Measurements from ENCODE around the gene ULK3.
A peak's percentile ranks its signal among the peaks of the same experiment; 100 is the strongest.

The ULK3 gene

DNA sequence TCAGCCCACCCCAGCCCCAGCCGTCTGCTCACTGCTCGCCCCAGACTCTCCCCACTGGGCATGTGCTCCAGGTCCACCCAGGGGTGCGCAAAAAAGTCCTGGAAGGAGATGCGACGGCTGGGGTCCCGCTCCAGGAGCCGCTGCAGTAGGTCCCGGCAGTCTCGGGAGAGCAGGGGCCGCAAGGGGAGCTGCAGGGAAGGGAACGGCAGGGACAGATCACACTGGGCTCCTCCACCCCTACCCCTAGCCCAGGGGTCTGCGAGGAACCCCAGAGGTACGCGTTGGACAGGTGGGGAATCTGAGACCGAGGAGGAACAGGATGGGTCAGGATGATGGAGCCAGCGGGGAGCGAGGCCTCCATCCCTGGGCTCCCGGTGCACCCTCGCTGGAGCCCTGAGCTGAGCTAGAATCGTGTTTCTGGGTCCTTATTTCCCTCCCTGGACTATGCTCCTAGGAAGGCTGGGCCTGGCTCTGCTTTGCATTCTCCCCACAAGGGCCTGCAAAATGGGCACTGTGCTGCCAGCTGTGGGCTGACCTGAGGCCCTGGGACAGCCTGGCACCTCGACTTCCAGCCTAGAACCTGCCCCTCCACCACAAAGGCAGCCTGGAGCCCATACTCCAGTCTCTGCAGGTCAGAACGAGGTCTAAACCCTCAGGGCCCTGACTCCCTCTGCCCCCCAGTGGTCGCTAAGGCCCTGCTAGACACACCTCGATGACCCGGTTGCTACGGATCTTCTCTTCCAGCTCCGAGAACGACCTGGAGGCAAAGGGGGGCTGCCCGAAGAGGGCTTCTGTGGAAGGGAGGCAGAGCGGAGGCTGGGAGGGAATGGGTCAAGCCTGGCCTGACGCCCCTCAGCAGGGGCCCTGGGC, 3.2 kb downstream of the ULK3 start:
- no peak for DNase-seq

DNA sequence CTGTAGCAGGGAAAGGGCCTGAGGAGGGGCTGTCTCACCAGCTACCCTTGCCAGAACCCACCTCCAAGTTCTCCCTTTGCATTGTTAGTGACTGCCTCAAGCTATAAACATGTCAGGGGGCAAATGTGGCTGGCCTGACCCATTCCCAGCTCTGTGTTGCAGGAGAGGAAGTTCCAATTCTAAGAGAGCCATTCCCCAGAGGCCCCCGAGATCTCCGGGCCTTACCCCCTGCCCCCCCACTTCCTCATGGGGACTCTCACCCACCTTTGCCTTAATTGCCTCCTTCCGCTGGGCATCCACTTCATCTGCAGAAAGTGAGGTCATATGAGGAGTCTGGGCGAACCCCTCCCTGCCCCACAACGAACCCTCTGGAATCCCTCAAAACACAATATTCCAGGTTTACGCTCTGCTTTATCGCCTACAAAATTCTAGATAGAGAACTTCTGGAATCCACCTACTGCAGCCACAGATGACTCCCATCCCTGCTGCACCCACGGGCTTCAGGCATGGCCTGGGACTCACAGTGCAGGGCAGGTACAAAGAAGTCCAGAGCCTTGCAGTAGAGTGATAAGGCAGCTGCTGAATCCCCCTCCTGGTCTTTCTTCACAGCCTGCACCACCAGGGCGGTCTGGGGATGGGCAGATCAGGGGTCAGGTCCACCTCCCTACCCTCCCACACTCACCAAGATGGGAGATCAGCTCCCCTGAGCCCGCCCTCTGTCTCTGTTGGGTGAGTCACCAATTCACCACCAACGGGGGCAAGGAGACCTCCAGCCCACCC, 4.0 kb downstream of the ULK3 start:
- DNase-seq, result no peak

DNA sequence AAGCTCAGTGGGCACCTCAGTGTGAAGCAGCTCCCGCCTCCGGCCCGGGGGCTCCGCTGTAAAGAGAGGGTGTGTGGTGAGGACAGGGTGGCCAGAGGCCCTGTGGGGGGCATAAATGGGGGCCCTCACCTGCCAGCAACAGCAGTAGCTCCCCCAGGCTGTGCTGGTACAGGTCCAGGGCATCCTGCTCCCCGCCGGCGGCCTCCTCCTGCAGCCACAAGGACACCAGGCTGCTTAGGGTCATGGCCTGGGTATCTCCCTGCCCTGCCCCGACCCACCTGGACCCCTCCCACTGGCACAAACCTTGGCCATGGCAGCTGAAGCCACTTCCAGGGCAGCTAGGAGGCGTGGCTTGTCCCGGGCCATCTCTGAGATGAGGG, 4.8 kb downstream of the ULK3 start:
- DNase-seq, result no peak

DNA sequence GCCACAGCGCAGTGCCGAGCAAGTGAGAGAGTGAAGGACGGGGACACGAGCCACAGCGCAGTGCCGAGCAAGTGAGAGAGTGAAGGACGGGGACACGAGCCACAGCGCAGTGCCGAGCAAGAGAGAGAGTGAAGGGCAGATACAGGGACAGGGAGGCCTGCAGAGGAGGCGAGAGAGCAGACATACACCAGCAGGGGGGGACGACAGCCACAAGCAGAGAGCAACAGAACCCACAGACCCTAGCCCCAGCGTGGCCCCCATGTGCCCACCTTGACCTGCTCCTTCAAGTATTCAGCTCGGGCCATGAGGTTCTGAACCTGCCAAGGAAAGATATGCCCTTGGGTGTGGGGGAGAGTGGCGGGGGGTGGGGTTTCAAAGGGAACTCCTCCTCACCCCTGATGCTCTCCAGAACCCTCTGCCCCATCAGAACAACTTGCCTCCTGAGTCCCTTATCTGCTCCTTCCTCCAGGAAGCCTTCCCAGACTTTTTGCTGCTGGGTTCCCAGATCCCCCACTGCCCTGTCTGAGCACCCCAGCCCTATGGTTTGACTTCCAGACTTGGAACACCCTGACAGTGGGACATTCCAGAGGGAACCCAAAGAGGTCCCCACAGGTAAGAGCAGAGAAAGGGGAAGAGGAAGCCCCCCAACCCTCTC, 5.3 kb downstream of the ULK3 start:
- DNase-seq, result no peak

DNA sequence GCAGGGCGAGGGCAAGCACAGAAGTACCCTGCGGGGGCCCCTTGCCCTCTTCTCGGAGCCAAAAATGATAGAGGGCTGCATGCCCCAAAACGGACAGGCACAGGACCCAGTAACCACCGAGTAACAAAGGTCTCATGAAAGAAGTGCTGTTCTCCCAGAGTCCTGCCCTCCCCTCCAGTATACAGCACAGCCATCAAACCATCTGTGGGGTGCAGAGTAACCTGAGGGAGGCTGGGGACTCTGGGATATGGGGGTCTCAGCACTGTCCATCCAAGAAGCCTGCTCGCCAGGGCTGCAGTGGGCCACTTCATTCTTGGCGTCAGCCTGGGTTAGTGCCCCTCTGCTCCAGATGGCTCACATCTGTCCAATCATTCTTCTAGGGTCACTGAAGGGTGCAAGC, 6.1 kb downstream of the ULK3 start:
- DNase-seq, result no peak

DNA sequence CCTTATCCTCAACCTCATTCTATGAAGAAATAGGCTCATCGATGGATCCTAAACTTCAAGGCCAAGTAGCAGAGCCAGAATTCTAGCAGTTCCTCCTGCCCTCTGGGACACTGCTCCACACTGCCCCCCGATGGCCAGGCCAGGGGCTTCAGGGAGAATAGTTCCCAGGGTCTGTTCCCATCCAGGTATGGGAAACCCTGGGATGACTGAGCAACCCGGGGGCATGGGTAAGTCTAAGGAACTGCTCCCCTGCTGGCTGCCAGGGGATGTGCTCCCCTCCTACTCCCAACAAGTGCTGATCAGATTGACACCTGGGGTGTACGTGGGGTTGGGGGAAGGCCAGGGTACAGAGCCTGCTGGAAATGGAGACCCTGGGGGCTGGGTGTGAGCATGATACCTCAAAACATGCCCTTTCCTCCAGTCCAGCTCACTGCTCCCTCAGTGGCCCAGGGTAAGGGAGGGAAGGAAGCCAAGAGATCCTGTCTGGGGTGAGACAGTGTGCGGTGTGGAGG, 7.6 kb downstream of the ULK3 start:
- DNase-seq, result peak; percentile 22

DNA sequence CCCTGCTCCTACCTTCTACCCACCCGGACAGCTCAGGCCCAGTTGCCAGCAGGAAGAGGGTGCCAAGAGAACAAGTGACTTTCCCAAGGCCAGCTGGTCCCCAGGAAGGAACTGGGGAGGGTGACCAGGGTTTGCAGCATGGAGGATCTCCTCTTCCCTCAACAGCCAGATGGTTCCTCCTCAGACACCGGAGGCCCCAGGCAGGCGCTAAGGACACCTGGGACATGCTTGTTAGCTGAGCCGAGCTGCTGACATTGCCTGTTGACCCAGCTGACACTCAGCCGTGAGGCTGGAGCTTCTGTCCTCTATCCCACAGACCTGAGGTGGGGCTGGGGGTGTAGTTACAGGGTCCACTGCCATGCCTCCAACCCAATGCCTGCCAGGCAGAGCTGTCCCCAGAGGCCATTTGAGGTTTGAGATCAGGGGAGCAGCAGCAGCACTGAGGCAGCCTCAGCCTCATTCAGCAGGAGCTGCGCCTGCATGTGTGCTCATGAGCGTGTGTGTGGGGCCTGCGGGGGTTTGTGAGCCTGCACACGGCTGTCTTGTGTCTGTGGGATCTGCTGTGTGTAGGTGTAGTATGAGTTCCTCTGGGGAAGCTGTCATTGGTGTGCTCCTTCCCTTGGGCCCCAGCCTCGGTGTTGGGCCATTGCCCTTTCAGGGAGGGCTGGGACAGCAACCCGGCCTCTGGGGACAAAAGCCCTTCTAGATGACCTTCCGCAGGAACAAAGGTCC, 9.4 kb downstream of the ULK3 start:
- no peak for DNase-seq

DNA sequence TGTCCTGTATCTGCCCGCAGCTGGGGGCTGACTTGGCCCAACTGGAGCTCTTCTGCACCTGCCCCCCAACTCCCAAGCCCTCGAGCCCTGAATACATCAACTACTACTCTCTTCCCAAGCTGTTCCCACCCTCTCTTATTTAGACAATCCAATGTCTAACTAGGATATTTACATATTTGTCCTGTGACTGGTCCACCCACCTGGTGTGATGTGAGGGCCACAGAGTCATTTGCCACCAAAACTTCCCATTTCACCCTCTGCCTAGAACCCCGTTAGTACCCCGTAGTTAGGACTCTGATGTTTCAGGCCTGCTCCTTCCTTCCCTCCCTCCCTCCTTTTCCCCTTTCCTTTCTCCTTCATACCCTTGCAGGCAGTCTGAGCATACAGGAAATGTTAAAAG, 10.1 kb downstream of the ULK3 start:
- DNase-seq, result no peak

DNA sequence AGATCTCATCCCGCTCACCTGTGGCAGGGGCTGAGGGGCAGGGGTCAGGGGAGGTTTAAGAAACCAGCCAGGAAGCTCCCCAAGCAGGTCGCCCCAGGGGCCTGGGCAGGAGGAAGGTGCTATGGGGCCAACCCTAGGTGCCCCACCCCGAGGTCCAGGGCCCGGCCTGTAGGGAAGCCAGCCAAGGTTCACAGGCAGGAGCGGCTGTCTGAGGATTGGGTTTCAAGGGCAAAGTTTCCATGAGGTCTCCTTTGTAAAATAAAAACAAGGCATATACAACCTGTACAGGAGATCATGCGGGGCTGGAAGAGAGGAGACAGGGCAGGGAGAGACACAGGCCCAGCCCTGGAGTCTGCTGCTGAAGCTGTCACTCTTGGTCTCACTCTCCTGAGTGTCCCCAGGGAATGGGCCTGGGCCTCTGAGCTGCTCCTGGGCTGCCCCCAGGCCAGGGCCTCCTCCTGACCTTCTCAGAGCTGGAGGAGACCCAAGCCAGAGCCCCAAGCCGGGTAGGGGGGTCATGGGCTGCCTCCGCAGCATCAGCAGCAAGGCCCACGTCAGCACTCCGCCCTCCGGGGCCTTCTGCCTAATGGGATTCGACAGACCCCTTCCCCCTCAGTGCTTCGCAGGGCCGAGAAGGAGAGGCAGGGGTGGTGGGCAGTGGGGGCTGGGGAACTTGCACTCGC, 11.0 kb downstream of the ULK3 start:
- no peak for DNase-seq

DNA sequence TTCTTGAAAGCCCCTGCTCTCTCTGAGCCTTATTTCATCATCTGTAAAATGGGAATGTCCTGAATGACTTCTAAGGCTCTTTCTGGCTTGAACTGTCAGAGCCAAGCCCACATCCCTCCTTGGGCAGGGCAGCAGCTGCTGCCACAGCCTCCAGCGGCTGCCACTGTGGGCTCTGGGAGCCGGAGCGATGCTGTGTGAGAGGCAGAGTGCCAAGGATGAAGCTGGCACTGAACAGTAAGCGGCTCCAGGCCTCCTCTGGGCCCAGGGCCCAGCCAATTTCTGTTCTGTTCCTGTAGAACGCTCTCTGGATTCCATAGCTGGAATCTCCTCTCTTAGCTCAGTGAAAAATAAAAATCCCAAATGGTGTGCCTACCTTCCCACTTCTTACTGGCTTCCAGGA, 12.1 kb downstream of the ULK3 start:
- no peak for DNase-seq

DNA sequence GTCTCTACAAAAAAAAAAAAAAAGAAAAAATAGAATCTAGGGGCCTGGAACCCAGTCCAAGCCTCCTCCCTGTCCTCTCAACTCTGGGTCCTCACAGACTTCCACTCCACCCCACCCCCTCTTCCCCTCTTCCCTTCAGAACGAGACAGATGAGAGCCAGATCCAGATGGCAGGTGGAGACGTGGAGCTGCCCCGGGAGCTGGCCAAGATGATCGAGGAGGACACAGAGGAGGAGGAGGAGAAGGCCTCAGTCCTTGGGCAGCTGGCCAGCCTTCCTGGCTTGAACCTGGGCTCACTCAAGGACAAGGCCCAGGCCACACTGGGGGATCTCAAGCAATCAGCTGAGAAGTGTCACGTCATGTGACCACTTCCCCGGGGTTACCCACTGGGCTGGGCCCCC, 13.0 kb downstream of the ULK3 start:
- DNase-seq, result no peak

DNA sequence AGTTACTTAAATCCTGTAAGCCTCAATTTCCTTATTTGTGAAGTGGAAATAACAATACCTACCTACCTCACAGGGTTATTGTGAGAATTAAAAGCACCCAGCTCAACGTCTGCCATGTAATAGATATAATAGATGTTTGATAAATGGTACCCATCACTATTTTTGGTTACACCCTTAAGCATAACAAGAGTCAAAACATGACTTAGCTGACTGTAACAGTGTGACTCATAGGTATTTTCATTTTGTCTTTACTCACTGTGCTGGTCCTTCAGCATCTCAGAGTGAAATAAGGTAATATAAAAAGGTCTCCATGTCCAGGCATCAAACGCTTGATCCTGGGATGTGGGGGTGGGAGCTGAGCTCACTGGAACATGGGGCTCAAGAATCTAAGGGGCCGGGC, 13.5 kb downstream of the ULK3 start:
- no peak for DNase-seq

DNA sequence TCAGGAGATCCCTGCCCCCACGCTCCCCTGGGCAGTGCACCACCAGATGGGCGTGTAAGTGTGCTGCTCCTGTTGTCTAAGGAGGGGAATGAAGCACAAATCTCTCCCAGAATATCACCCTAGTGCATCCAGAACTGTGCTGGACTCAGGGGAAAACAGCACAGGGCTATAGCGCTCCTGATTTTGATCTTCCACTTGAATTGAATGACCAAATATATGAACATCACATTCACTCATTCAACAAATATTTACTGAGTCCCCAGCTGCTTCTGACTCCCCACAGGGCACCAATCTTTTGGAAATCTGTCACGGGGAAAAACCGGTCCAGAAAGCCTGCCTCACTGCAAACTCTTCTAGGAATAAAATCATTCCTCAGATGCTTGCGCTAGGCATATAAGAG, 14.1 kb downstream of the ULK3 start:
- no peak for DNase-seq

DNA sequence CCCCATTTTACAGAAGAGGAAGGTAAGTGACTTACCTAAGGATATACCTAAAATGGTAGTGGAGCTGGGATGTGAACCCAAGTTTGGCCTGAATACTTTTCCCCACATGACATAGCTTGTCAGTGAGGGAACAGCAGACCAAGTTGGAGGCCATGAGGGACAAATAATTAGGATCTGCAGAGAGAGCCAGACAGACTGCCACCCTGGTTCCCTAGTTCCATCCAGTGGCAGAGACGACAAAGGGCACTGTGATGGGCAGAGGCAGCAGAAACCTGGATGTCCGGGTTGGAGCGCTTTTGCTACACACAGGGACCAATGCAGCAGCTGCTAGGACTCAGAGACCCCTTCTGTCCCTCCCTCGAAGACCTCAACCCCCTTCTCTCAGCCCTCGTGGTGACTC, 15.3 kb downstream of the ULK3 start:
- no peak for DNase-seq

DNA sequence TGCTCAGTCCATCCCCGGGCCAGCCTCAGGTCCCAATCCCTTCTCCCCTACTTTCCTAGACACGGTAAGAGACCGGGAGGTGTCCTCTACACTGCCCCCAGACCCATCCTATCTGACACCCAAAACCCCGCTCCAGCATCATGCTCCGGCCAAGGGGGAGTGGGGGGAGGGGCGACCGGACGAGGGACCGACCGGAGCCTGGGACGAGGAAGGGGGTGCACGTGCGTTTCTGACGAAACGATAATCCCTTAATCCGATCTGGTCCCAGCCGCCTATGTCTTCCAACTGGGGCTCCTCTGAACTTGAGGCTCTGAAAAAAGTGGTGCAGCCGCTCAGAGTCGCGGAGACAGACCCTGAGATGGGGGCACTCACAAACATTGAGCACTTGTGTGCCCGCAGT, 16.0 kb downstream of the ULK3 start:
- no peak for DNase-seq

DNA sequence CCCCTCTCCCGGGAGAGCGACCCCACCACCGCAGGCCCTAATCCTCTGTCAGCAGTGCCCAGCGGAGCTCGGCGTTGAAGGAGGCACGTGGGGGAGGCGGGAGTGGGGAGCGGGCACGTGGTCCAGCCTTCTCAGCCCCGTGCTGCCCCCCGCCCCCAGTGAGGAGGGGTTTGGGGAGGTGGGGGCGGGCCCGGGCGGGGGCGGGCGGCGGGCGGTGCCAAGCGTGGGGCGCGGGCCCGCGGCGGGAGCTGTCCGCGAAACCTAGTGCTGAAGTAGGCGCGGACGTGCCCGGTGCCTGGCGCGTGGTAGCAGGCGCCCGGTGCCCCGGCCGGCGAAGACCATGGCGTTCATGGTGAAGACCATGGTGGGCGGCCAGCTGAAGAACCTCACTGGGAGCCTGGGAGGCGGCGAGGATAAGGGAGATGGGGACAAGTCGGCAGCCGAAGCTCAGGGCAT, 16.6 kb downstream of the ULK3 start, which contains the start of gene CPLX3:
CPLX3 (plus strand) TSS at position 264 of the 456 bp plus-strand sequence; CDS start at position 341, 77 bp downstream.
- DNase-seq, result peak; percentile 37

DNA sequence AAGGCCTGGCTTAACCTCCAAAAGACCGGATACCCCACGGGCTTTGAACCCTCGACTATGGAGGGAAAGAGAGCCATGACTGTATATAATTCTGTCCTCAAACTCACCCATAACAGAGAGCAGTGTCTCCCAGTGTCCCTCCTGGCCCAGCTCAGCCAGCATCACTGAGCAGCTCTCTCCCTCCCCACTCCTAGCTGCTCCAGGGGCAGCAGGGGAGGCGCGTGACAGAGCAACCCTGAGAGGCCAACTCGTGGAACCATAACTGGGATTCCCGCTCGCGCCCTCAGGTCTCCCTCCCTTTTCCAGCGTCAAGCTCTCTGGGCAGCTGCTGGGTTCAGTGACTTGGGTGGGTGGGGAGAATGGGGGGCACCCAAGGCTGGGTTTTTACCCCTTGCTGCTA, 17.1 kb downstream of the ULK3 start:
- no peak for DNase-seq

DNA sequence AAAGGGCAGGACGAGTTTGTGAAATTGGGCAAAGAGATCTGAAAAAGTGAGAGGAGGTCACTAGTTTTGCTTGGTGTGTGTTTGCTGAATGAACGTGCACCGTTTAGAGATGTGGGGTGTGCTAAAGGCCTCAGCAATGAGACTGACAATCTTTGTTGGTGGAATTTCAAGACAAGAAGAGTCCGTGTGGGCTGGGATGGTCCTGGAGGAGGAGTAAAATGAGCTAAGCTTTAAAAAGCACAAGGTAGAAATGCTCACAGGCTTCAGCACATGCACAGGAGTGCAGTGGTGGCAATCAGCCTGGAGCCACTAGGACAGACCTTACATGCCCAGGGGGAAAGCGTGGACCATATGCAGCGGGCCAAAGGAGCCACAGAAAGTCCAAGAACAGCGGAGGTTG, 18.0 kb downstream of the ULK3 start:
- no peak for DNase-seq

DNA sequence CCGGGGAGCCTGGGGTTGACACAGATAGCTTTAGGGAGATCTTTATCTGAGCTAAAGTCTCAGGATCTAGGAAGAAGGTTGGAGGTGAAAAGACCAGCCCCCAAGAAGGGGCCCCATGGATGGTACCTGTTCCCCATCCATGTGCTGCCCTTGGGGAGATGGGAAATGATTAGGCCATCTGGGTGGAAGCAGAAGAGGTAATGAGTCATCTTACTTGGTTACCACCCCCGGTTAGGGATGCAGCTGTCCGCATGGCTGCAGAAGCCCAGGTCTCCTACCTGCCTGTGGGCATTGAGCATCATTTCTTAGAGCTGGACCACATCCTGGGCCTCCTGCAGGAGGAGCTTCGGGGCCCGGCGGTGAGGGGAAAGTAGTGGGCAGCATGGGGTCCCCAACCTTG, 19.6 kb downstream of the ULK3 start:
- no peak for DNase-seq

DNA sequence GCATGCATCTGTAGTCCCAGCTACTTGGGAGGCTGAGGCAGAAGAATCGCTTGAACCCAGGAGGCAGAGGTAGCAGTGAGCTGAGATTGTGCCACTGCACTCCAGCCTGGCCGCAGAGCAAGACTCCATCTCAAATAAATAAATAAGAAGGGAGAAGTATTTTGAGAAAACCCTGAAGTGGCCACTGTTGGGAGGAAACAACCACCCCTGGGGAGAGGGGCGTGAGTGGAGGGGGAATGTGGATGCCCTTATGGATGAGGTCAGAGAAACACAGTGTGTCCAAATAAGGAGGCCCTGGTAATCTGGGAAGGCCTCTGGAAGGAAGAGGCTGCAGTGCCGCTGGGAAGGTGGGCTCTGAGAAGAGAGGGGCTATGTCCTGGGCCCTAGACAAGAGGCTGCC, 20.7 kb downstream of the ULK3 start:
- no peak for DNase-seq

DNA sequence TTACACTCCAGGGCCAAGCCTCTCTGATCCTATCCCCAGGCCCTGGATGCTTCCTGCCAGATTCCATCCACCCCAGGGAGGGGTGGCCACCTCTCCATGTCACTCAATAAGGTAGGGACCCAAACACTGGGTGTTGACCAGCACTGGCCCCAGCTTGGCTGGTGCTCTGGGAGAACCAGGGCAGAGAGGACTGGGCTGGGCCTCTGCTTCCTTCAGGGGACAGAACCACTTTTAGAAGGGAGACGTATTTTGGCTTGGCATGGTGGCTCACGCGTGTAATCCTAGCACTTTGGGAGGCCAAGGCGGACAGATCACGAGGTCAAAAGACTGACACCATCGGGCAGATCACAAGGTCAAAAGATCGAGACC, 21.2 kb downstream of the ULK3 start:
- no peak for DNase-seq

DNA sequence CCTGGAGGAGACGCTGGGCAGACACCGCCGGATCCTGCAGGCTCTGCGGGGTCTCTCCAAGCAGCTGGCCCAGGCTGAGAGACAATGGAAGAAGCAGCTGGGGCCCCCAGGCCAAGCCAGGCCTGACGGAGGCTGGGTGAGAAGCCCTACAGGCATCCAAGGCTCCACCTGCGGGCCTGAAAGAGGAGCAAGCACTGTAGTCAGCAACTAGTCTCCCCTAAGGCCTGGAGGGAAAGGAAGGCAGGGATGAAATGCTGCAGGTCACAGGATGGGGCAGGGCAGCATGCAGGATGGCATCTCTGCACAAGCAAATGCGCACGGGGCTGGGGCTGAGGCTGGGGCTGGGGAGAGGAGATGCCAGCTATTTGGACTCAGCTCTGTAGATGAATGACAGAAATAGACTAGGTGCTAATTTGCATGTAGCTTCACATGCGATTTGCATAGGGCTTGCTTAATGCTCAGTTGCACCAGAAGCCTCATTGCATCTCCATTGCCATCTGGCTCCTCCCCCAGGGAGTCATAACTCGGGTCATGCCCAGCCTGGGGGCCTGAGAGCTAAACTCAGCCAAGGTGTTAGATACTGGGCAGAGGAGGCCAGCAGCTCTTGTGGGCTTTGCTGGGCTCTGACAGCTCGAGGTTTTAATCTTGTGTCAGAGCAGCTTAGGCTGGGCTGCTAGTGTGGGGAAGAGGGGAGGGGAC, 21.7 kb downstream of the ULK3 start:
- DNase-seq, result no peak

Data from activated effector memory CD4-positive, alpha-beta T cell treated with Interleukin-2 at 50 U/mL for 16 hours (primary cell).